Loucy (cell line): ENCODE measurements around the gene INO80C.

Experiments
- EZH2phosphoT487 ChIP-seq: fragments of 200-600 bp; IDR thresholded peaks from 2 replicates; pipeline ENCODE4 v1.6.1; 2018; ENCODE audit warnings: antibody characterized with exemption, mild to moderate bottlenecking, moderate library complexity, borderline replicate concordance
- TF ChIP-seq, protein P1 (sequence below): fragments of 200-600 bp; sonication (generic); conservative IDR thresholded peaks from 2 replicates; pipeline ENCODE4 v1.5.1; 2014; ENCODE audit warnings: mild to moderate bottlenecking, antibody characterized with exemption, low read length

DNA sequence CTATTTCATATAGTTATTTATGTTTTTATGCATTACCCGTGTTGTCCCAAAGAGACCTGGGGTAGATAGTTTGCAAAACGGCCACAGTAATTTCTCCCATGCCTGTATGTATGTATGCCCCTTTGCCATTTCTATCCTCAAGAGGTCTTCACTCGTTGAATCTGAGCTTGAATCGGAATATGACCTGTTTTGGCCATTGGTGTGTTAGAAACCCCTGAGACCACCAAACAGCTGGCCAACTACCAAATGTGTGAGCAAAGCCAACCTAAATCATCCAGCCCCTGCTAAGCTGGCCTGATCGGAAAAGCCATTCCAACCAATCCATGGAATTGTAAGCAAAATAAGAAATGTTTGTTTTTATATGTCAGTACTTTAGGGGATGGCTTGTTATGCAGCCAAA, 23.4 kb upstream of the INO80C start:
- TF ChIP-seq, protein P1, sequence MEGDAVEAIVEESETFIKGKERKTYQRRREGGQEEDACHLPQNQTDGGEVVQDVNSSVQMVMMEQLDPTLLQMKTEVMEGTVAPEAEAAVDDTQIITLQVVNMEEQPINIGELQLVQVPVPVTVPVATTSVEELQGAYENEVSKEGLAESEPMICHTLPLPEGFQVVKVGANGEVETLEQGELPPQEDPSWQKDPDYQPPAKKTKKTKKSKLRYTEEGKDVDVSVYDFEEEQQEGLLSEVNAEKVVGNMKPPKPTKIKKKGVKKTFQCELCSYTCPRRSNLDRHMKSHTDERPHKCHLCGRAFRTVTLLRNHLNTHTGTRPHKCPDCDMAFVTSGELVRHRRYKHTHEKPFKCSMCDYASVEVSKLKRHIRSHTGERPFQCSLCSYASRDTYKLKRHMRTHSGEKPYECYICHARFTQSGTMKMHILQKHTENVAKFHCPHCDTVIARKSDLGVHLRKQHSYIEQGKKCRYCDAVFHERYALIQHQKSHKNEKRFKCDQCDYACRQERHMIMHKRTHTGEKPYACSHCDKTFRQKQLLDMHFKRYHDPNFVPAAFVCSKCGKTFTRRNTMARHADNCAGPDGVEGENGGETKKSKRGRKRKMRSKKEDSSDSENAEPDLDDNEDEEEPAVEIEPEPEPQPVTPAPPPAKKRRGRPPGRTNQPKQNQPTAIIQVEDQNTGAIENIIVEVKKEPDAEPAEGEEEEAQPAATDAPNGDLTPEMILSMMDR, result no peak
- TF ChIP-seq EZH2phosphoT487, result no peak
